ENCODE measurements around the gene GABRB2. TPM values are rescaled to one million over a fixed set of nuclear protein-coding genes. Genes with fewer than 3 reads are reported as not detected.
"Not testable (repeated sequence)": the region's sequence is repeated elsewhere in the genome, so short reads cannot be mapped to it uniquely, and the experiment has no call there.

GABRB2 gene
- total RNA-seq, 3 donors from 2014 or later (not counting 1 experiment from before 2014, with no cell fraction given) = not detected

DNA sequence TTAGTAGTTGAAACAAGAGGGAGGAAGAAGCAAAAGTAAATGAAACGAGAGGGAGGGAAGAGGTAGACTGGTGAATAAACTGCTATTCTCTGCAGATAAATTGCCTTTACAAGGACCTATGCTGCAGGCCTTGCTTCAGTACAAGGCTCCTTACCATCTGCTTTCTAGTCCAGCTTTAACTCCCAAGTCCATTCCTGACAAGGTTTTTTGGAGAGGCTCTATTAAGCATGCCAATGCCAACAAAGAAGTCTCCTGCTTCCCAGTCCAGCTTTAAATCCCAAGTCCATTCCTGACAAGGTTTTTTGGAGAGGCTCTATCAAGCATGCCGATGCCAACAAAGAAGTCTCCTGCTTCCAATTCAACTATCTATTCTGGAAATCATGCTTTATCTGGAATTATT, 244.9 kb downstream of the GABRB2 start:
- Mint-ChIP-seq H3K27me3 (ENCODE audit: low read depth in 2 of 2) (no peaks in the 10 kb centered on the region), H3K4me1 (no peaks in the 10 kb centered on the region), H3K4me3 (no peak overlapping the region), H3K36me3 (no peaks in the 10 kb centered on the region), H3K27ac (no peak overlapping the region), H3K9me3 (peaks cover 5 to 11% of the 10 kb centered on the region in 2 donors)
- no peak overlapping the region for H3K4me3 ChIP-seq (ENCODE audit: low read length)
- ATAC-seq (no peak), DNase-seq (no peak)
- intact Hi-C loops (cut with micrococcal nuclease) = no loop called here
- no peaks in the 10 kb centered on the region for H3K27me3 ChIP-seq (ENCODE audit: control insufficient read depth, insufficient read depth, low read length)
- TF ChIP-seq, protein P1, sequence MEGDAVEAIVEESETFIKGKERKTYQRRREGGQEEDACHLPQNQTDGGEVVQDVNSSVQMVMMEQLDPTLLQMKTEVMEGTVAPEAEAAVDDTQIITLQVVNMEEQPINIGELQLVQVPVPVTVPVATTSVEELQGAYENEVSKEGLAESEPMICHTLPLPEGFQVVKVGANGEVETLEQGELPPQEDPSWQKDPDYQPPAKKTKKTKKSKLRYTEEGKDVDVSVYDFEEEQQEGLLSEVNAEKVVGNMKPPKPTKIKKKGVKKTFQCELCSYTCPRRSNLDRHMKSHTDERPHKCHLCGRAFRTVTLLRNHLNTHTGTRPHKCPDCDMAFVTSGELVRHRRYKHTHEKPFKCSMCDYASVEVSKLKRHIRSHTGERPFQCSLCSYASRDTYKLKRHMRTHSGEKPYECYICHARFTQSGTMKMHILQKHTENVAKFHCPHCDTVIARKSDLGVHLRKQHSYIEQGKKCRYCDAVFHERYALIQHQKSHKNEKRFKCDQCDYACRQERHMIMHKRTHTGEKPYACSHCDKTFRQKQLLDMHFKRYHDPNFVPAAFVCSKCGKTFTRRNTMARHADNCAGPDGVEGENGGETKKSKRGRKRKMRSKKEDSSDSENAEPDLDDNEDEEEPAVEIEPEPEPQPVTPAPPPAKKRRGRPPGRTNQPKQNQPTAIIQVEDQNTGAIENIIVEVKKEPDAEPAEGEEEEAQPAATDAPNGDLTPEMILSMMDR (IDR thresholded peaks at IDR 0.05) = no peak
- H3K9me3 ChIP-seq (ENCODE audit: control insufficient read depth, insufficient read depth, low read length) = no peaks in the 10 kb centered on the region
- H3K27ac ChIP-seq (ENCODE audit: low read length) = no peak overlapping the region
- H3K4me1 ChIP-seq (ENCODE audit: control insufficient read depth, insufficient read depth, low read length) = no peaks in the 10 kb centered on the region
- H3K36me3 ChIP-seq (ENCODE audit: control insufficient read depth, insufficient read depth, low read length) = no peaks in the 10 kb centered on the region
- 88% methylated on average over 2 of the region's 2 CpGs for WGBS (ENCODE audit: insufficient coverage)

DNA sequence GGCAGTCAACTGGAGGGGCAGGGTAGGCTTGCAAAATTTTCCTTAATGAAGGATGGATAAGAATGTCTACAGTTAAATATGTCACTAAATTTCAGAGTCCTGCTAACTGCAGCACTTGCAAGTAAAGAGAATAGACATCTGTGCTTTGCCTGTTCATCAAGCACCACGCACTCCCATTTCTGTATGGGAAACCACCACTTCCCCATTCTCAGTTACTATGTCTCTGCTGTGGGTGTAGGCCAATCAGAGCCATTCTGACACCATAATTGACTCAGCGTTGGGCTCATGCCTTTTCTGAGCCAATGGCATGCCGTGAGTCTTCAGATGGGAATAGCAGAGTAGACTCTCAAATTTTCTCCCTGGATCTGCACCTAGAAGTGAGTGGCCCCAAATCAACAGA, 247.5 kb downstream of the GABRB2 start:
- no peaks in the 10 kb centered on the region for H3K36me3 ChIP-seq (ENCODE audit: control insufficient read depth, insufficient read depth, low read length)
- H3K4me1 ChIP-seq (ENCODE audit: control insufficient read depth, insufficient read depth, low read length) = no peaks in the 10 kb centered on the region
- no peak overlapping the region for H3K27ac Mint-ChIP-seq
- DNase-seq (no peak), ATAC-seq (no peak)
- H3K9me3 ChIP-seq (ENCODE audit: control insufficient read depth, insufficient read depth, low read length) = no peaks in the 10 kb centered on the region
- 91% methylated on average over 3 of the region's 3 CpGs for WGBS (ENCODE audit: insufficient coverage)
- H3K9me3 Mint-ChIP-seq = peaks cover 8 to 14% of the 10 kb centered on the region in 2 donors
- no peak overlapping the region for H3K4me3 Mint-ChIP-seq
- TF ChIP-seq, protein P1 (IDR thresholded peaks at IDR 0.05) = no peak
- H3K36me3 Mint-ChIP-seq = no peaks in the 10 kb centered on the region
- no peaks in the 10 kb centered on the region for H3K4me1 Mint-ChIP-seq
- no peaks in the 10 kb centered on the region for H3K27me3 ChIP-seq (ENCODE audit: control insufficient read depth, insufficient read depth, low read length)
- H3K4me3 ChIP-seq (ENCODE audit: low read length) = no peak overlapping the region
- no peak overlapping the region for H3K27ac ChIP-seq (ENCODE audit: low read length)
- no peaks in the 10 kb centered on the region for H3K27me3 Mint-ChIP-seq (ENCODE audit: low read depth in 2 of 2)
- intact Hi-C loops (cut with micrococcal nuclease) = no loop called here

DNA sequence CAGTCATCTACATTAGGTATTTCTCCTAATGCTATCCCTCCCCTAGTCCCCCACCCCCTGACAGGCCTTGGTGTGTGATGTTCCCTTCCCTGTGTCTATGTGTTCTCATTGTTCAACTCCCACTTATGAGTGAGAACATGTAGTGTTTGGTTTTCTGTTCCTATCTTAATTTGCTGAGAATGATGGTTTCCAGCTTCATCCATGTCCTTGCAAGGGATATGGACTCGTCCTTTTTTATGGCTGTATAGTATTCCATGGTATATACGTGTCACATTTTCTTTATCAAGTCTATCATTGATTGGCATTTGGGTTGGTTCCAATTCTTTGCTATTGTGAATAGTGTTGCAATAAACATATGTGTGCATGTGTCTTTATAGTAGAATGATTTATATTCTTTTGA, 249.1 kb downstream of the GABRB2 start:
- H3K4me3 ChIP-seq (ENCODE audit: low read length); DNase-seq; H3K4me1 Mint-ChIP-seq; H3K27me3 Mint-ChIP-seq (ENCODE audit: low read depth in 2 of 2); H3K27ac Mint-ChIP-seq; H3K27ac ChIP-seq (ENCODE audit: low read length); H3K27me3 ChIP-seq (ENCODE audit: control insufficient read depth, insufficient read depth, low read length); H3K9me3 ChIP-seq (ENCODE audit: control insufficient read depth, insufficient read depth, low read length); ATAC-seq; H3K36me3 Mint-ChIP-seq; H3K36me3 ChIP-seq (ENCODE audit: control insufficient read depth, insufficient read depth, low read length); H3K4me3 Mint-ChIP-seq; H3K4me1 ChIP-seq (ENCODE audit: control insufficient read depth, insufficient read depth, low read length); intact Hi-C loops (cut with micrococcal nuclease): not testable (repeated sequence)
- peaks cover 8 to 14% of the 10 kb centered on the region in 2 donors for H3K9me3 Mint-ChIP-seq
- 82% methylated on average over 2 of the region's 2 CpGs for WGBS (ENCODE audit: insufficient coverage)

DNA sequence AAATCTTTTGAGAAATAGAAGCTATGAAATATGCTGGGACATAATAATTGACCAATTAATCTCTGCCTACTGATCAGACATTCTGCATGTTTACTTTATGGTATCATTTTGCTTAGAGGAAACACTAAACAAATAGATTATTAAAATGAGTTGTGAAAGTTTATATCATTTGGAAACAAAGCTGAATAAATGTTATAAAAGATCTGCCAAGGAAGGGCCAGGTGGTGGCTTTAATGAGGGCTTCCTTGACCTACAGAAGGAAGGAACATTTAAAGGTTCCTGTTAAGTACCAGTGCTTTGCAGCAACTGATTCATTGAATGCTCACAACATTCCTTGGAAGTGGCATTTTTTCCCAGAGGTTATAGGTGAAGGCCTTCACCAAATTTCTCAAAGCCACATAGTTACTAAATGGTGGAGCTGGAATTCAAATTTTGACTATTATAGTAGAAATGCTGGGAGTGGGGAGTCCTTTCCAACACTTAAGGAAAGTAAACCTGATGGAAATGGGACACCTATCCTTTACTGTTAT, 250.7 kb downstream of the GABRB2 start:
- Histone ChIP-seq H3K27me3 (ENCODE audit: control insufficient read depth, insufficient read depth, low read length) (peaks cover 2% of the 10 kb centered on the region), H3K9me3 (ENCODE audit: control insufficient read depth, insufficient read depth, low read length) (no peaks in the 10 kb centered on the region), H3K4me1 (ENCODE audit: control insufficient read depth, insufficient read depth, low read length) (no peaks in the 10 kb centered on the region), H3K4me3 (ENCODE audit: low read length) (no peak overlapping the region), H3K36me3 (ENCODE audit: control insufficient read depth, insufficient read depth, low read length) (no peaks in the 10 kb centered on the region), H3K27ac (ENCODE audit: low read length) (no peak overlapping the region)
- no peak overlapping the region for H3K4me3 Mint-ChIP-seq
- intact Hi-C loops (cut with micrococcal nuclease) = no loop called here
- H3K36me3 Mint-ChIP-seq = no peaks in the 10 kb centered on the region
- TF ChIP-seq, protein P1 (IDR thresholded peaks at IDR 0.05) = no peak
- no peaks in the 10 kb centered on the region for H3K4me1 Mint-ChIP-seq
- DNase-seq (no peak), ATAC-seq (no peak)
- no peaks in the 10 kb centered on the region for H3K27me3 Mint-ChIP-seq (ENCODE audit: low read depth in 2 of 2)
- peaks cover 8 to 12% of the 10 kb centered on the region in 2 donors for H3K9me3 Mint-ChIP-seq
- H3K27ac Mint-ChIP-seq = no peak overlapping the region
